NCI-H82 (cell line): ENCODE measurements around the gene CYP27B1.
A peak's percentile ranks its signal among the peaks of the same experiment; 100 is the strongest.
"Not testable (repeated sequence)": the region's sequence is repeated elsewhere in the genome, so short reads cannot be mapped to it uniquely, and the experiment has no call there.

Source experiments
- DNase-seq: peaks from one replicate; lab custom pipeline; 2025; lab: John Stamatoyannopoulos, UW

The CYP27B1 gene

GRCh38 chr12:57722716-57723629, 43.9 kb downstream of the CYP27B1 start:
- no peak for DNase-seq

DNA sequence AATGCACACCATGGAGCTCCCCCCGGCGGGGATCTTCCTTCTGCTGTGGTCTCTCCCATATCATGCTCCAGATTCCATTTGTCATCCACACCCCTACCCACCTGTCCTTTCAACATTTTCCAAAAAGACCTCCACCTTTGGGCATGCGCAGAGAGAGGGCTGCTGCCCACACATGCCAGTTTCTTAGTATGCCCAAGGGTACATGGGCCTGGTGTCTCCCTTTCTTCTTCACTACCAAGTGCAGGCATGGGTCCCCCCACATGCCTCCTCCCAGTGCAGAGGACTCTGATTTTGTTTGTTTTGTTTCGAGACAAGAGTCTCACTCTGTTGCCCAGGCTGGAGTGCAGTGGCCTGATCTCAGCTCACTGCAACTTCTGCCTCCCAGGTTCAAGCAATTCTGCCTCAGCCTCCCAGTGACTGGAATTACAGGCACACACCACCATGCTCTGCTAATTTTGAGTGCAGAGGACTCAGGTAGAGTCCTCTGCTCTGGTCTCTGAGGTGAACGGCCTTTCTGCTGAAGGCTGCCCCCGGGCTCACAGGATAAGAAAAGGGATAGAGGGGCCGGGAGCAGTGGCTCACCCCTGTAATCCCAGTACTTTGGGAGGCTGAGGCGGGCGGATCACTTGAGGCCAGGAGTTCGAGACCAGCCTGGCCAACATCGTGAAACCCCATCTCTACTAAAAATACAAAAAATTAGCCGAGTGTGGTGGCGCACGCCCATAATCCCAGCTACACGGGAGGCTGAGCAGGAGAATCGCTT, 44.9 kb downstream of the CYP27B1 start:
- DNase-seq = not testable (repeated sequence)

- DNase-seq = no peak
These were observed 46.0 kb downstream of the CYP27B1 start for GRCh38 chr12:57720606-57721595.

DNA sequence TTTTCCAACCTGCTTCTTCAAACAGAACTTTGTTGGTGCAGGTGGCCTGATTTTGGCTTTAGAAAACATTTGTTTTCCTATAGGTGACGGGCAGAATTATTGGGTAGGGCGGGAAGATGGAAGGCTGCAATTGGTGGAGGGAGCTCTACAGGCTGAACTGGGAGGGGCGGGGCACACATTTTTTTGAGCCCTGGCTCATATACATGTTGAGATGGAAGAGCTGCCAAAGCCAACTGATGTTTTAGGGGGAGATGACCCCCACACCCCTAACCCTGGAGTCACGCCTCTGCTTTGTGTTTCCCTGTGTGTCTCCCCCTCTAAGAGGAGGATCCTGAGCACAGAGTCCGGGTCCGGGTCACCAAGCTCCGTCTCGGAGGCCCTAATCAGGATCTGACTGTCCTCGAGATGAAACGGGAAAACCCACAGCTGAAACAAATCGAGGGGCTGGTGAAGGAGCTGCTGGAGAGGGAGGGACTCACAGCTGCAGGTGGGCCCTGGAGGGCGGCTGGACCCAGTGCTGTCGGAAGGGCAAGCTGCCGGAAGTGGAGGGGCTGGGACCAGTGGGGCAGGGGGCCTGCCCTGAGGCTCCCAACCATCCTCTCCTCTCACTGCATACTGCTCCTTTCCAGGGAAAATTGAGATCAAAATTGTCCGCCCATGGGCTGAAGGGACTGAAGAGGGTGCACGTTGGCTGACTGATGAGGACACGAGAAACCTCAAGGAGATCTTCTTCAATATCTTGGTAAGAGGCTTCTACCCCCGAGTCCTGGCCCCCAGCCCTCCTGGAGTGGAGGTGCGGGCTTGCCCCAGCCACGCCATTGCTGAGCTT, 46.9 kb downstream of the CYP27B1 start:
- DNase-seq = no peak

GRCh38 chr12:57718641-57719528, 48.0 kb downstream of the CYP27B1 start:
- no peak for DNase-seq

GRCh38 chr12:57717846-57718640, 48.8 kb downstream of the CYP27B1 start:
- no peak for DNase-seq

DNA sequence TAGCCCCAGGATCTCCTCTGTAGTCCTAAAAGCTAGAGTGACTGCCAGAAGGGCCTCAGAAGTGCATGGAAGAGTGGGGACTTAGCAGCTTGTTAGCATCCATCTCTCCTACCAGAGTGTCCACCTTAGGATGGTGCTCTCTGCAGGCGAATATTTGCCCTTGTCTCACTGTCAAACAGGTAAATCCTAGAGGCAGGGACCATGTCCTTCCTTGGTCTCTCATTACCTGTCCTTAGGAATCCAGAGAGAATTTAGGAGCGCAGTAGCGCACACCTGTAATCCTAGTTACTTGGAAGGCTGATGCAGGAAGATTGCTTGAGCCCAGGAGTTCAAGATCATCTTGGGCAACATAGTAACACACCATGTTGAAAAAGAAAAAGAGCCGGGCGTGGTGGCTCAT, 49.7 kb downstream of the CYP27B1 start:
- no peak for DNase-seq

- no peak for DNase-seq
These were observed 50.6 kb downstream of the CYP27B1 start for GRCh38 chr12:57716305-57716704.

- DNase-seq = no peak
These were observed 51.1 kb downstream of the CYP27B1 start for GRCh38 chr12:57715786-57716185.

DNA sequence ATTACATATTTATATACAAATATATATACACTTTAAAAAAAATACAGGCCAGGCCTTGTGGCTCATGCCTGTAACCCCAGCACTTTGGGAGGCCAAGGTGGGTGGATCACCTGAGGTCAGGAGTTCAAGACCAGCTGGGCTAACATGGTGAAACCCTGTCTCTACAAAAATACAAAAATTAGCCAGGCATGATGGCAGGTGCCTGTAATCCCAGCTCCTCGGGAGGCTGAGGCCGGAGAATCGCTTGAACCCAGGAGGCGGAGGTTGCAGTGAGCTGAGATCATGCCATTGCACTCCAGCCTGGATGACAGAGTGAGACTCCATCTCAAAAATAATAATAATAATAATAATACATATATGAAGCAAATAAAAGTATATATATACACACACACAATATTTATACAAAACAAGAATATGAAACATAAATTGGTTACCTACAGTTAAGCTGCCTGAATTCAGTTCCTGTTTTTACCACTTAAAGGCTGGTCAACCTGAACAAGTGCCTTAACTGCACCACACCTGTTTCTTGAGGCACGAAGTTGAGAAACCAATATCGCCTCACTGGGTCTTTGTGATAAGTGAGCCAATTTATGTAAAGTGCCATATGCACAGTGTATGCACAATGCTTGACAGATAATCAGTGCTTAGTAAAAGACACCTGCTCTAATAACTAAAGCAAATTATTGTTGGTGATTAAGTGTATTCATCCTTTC, 51.7 kb downstream of the CYP27B1 start:
- DNase-seq = peak; percentile 33

GRCh38 chr12:57713209-57713608, 53.7 kb downstream of the CYP27B1 start:
- DNase-seq = no peak

DNA sequence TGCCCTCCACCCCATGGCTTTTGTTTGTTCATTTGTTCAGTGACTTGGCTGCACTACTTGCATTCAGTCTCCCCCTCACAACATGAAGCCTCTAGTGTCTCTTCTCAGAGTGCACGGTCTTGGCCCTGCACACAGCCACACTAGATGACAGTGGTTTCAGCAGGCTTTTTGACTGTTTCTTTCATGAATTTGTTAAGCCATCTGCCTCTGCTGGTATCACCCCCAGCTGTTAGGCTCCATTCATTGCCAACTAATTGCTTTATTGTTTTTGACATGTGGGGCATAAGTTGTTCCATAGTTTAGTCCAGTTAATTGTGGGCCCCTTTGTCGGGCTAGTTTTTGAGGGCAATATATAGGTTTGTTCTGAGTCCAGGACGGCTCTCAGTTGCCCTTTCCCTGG, 54.2 kb downstream of the CYP27B1 start:
- no peak for DNase-seq
